Neutrophil (primary cell): ENCODE results near the gene RANBP17.
"Not testable (repeated sequence)": the region's sequence is repeated elsewhere in the genome, so short reads cannot be mapped to it uniquely, and the experiment has no call there.

ENCODE experiments used
- H3K27ac ChIP-seq: fragments of 200-600 bp; sonication (generic); 2 replicates; pipeline ENCODE4 v1.5.1; 2016; ENCODE audit warnings: mild to moderate bottlenecking, moderate library complexity
- H3K27me3 ChIP-seq: fragments of 200-600 bp; sonication (generic); 2 replicates; pipeline ENCODE4 v1.6.0; 2016; ENCODE audit warnings: mild to moderate bottlenecking
- H3K36me3 ChIP-seq: fragments of 200-600 bp; sonication (generic); 2 replicates; pipeline ENCODE4 v1.5.1; 2017
- H3K4me1 ChIP-seq, 2 experiments: fragments of 200-600 bp in 1 of 2; sonication (generic) in 1 of 2; 1 replicate in 1 of 2; 2 replicates in 1 of 2; pipeline versions ENCODE4 v1.5.1 to v1.6.1; 2013 to 2016; ENCODE audit warnings: low read depth in 1 of 2, low read length in 1 of 2, mild to moderate bottlenecking in 1 of 2, moderate library complexity in 1 of 2; ENCODE audit not compliant: control insufficient read depth in 1 of 2, insufficient read depth in 1 of 2
- H3K4me3 ChIP-seq, 2 experiments: fragments of 200-600 bp in 1 of 2; sonication (generic) in 1 of 2; 1 replicate in 1 of 2; 2 replicates in 1 of 2; pipeline ENCODE4 v1.5.1; 2013 to 2016; ENCODE audit warnings: low read depth in 1 of 2, low read length in 1 of 2, mild to moderate bottlenecking in 1 of 2, moderate library complexity in 1 of 2
- H3K9me3 ChIP-seq: fragments of 200-600 bp; sonication (generic); 2 replicates; pipeline ENCODE4 v1.5.1; 2016
- CTCF ChIP-seq: fragments of 200-600 bp; sonication (generic); IDR thresholded peaks from 2 replicates; pipeline ENCODE4 v1.5.1; 2016; ENCODE audit warnings: antibody characterized with exemption

Gene RANBP17

GRCh38 chr5:171024084-171024483 lies 162.3 kb downstream of the RANBP17 start:
- no peaks in the 10 kb centered on the region for H3K27me3 ChIP-seq
- no peak for TF ChIP-seq CTCF
- no peak overlapping the region for H3K27ac ChIP-seq
- no peaks in the 10 kb centered on the region for H3K36me3 ChIP-seq
- H3K9me3 ChIP-seq = peaks cover 9% of the 10 kb centered on the region
- H3K4me1 ChIP-seq = no peaks in the 10 kb centered on the region
- H3K4me3 ChIP-seq = no peak overlapping the region

GRCh38 chr5:171029401-171029800 lies 167.6 kb downstream of the RANBP17 start:
- Histone ChIP-seq H3K36me3 (no peaks in the 10 kb centered on the region), H3K9me3 (no peaks in the 10 kb centered on the region), H3K27ac (no peak overlapping the region), H3K4me3 (no peak overlapping the region), H3K4me1 (no peaks in the 10 kb centered on the region), H3K27me3 (no peaks in the 10 kb centered on the region)
- no peak for TF ChIP-seq CTCF

GRCh38 chr5:171031977-171032376 lies 170.2 kb downstream of the RANBP17 start:
- no peaks in the 10 kb centered on the region for H3K4me1 ChIP-seq
- H3K9me3 ChIP-seq = no peaks in the 10 kb centered on the region
- no peak overlapping the region for H3K4me3 ChIP-seq
- H3K27me3 ChIP-seq = no peaks in the 10 kb centered on the region
- H3K27ac ChIP-seq = no peak overlapping the region
- TF ChIP-seq CTCF = no peak
- H3K36me3 ChIP-seq = no peaks in the 10 kb centered on the region

- Histone ChIP-seq H3K27me3 (no peaks in the 10 kb centered on the region), H3K4me3 (no peak overlapping the region), H3K27ac (no peak overlapping the region), H3K9me3 (no peaks in the 10 kb centered on the region), H3K36me3 (no peaks in the 10 kb centered on the region), H3K4me1 (no peaks in the 10 kb centered on the region)
- TF ChIP-seq CTCF = no peak
These were observed 170.7 kb downstream of the RANBP17 start for GRCh38 chr5:171032435-171032973.

- H3K4me3 ChIP-seq, H3K4me1 ChIP-seq, H3K27ac ChIP-seq, H3K27me3 ChIP-seq, H3K36me3 ChIP-seq, H3K9me3 ChIP-seq: not testable (repeated sequence)
These were observed 180.1 kb downstream of the RANBP17 start for GRCh38 chr5:171041893-171042292.

GRCh38 chr5:171050916-171051315 lies 189.1 kb downstream of the RANBP17 start:
- H3K27me3 ChIP-seq = no peaks in the 10 kb centered on the region
- no peaks in the 10 kb centered on the region for H3K36me3 ChIP-seq
- no peaks in the 10 kb centered on the region for H3K9me3 ChIP-seq
- no peaks in the 10 kb centered on the region for H3K4me1 ChIP-seq
- no peak for TF ChIP-seq CTCF
- no peak overlapping the region for H3K4me3 ChIP-seq
- no peak overlapping the region for H3K27ac ChIP-seq
